Astrocyte of the hippocampus (primary cell): ENCODE data around the gene SGSH.
"Not testable (repeated sequence)": the region's sequence is repeated elsewhere in the genome, so short reads cannot be mapped to it uniquely, and the experiment has no call there.

Source experiments
- DNase-seq: peaks from one replicate; pipeline ENCODE4 v3.0.0; 2011; ENCODE audit warnings: low read depth, low spot score

SGSH gene

DNA sequence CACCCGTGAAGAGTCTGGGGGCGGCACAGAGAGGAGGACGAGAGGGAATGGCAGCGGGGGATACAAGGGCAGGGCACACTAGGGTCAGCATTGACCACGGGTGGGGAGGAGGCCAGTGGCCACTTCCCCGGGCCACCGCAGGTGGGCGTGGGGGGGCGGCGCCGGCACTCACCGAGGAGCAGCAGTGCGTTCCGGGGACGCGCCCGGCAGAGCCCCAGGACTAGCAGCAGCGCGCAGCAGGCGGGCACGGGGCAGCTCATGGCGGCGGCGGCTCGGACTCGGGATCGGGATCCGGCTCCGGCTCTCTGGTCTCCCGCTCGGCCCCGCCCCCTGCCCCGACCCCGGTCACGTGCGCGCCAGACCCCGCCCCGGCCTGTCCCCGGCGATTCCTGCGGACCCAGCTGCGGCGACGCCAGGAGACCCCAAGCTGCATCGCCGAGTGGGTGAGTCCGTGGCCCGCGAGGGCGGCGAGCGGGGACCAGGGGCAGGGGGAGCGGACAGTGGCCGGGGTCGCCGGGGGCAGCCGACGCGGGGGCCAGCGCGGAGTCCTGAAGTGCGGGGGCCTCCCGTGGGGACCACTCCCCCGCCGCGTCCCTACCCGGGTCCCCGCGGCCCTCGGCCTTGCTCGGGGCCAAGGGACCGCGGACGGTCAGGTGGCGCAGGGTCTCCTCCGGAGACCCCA lies at the start of gene SGSH, which contains the start of gene SLC26A11:
SGSH (minus strand) TSS at position 280 of the 682 bp plus-strand sequence; CDS start at position 260, 20 bp downstream.
SLC26A11 (plus strand) TSS at position 374 of the 682 bp plus-strand sequence. CDS start 1,134 bp downstream, outside the sequence.
- peak; percentile 82 for DNase-seq

DNA sequence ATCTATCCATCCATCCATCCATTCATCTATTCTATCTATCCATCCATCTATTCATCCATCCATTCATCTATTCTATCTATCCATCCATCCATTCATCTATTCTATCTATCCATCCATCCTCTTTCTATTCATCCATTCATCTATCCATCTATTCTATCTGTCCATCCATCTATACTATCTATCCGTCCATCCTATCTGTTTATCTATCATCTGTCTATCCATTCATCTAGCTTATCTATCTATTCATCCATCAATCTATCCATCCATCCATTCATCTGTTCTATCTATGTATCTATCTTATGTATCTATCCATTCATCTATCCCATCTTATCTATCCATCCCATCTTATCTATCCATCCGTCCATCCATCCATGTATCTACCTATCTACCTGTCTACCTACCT lies 49.3 kb upstream of the SGSH start:
- DNase-seq: no peak

DNA sequence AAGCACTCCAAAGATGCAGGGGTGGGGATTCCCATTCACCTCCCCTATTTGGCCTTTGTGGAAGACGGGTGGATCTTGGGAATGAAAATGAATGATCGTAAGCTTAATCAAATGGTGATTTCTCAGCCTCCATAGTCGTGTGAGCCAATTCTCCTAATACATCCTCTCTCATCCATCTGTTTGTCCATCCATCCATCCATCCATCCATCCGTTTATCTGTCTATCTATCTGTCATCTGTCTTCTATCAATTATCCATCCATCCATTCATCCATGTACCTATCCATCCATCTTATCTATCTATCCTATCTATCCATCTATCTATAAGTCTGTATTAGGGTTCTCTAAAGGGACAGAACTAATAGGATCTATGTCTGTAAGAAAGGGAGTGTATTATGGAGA lies 48.3 kb upstream of the SGSH start:
- no peak for DNase-seq

DNA sequence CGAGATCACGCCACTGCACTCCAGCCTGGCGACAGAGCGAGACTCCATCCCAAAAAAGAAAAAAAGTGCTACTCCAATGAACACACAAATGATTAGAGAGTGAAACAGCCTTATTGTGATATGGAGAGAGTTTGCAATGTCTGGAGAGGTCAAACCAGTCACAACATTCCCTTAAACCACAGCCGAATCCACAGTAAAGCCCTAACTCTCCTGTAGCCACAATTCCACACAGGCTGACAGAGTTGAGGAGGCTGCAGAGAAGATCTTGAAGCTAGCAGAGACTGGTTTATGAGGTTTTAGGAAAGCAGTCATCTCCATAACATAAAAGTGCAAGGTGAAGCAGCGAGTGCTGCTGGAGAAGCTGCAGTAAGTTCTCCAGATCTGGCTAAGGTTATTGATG lies 47.3 kb upstream of the SGSH start:
- peak; percentile 41 for DNase-seq

DNA sequence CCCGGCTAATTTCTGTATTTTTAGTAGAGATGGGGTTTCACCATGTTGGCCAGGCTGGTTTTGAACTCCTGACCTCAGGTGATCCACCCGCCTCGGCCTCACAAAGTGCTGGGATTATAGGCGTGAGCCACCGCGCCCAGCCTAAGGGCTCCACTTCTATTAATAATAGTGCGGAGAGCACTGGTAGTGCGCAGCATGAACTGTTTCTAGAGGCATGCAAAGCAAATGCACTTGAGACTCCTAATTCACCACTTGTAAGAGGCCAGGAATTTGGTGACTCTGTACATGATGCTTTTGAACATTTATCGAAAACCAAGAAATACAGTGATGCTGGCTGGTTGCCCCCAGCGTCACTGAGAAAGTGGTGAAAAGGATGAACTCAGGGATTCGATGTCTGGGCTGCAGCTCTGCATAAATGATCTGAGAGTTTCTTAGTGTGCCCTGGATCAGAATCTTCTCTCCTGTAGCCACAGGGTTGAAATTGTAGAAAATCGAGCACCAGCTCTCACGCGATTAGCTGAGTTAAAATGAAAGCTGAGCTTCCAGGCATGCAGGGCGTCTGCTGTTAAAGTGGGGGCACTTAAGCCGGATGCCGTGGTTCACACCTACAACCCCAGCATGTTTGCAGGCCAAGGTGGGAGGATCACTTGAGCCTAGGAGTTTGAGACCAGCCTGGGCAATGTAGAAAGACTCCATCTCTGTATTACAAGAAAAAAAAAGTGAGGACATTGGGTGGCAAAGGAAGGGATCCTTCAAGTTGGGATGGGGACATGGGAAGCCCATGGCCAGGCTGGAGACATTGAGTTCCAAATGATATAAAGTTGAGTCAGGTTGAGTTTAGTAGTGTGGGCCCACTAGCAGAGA lies 45.3 kb upstream of the SGSH start:
- DNase-seq: peak; percentile 23

DNA sequence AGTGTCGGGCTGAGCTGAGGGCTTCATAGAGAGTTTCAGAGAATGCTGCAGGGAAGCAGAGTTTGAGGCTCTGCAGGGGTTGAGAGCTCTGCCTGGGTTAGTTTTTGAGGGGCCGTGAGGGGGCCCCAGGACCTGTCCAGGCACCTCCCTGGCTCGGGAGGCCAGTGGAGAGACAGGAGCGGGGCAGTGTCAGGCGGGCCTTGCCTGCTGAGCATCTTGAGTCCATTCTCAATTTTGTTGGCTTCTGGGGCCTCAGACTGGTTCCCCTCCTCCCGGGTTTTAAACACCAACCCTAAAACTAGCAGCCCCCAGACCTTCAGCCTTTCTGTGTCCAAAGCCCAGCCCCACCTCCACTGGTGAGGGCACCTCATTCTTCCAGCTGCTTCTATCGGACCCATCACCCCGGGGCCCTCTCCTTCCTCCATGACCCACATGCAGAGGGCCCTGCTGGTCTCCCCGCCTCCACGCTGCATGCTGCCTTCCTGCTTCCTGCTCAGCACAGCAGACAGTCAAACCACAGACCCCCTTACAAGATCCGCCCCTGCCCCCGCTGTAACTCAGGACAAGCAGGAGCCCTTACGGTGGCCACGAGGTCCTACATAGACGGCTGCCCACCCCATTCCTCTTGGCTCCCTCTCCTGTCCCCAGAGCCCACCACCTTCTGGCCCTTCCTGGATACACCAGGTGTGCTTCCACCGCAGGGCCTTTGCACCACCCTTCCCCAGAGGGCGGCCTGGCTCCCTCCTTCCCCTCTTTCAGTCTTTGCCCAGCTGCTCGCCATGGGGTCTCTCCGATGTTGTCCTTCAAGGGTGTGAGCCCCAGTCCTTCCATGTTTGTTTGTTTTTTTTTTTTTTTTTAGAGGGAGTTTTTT lies 44.3 kb upstream of the SGSH start:
- DNase-seq: no peak

DNA sequence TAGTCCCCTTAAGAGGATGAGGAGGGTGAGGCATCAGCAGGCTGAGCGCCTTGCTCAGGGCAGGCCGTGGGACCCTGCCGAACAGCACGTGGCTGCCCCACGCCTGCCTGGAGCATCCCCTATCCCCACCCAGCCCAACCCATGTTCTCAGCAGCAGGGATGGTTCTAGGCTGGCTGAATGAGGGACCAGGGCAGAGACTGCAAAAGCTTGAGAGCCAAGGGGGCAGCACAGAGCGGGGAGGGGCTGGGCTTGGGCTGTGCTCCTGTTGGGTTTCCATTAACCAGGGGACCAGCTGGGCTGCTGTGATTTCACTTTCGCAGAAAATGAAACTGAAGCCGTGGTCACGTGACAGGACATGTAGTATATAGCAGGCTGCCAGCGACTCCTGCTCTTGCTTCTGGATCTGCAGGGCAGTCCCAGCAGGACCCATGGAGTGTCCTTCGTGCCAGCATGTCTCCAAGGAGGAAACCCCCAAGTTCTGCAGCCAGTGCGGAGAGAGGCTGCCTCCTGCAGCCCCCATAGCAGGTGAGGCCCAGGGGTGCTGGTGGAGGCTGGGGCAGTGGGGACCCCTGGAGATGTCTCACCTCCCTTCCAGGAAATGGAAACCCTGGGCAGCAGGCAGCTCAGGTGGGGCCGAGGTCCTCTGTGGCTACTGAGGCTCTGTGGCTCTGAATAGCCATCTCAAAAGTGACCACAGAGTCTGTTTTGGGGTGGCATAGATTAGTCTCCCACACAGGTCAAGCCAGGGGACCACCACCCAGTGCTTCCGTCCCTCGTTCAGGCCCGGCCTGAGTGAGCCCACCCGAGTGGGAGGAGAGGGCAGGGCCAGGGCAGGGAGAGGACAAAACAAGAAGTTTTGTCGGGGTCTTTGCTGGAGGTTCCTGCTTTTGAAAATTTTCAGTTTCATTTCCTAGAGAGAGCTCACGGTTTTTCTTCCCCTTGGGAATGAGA lies 43.4 kb upstream of the SGSH start:
- peak; percentile 26 for DNase-seq

DNA sequence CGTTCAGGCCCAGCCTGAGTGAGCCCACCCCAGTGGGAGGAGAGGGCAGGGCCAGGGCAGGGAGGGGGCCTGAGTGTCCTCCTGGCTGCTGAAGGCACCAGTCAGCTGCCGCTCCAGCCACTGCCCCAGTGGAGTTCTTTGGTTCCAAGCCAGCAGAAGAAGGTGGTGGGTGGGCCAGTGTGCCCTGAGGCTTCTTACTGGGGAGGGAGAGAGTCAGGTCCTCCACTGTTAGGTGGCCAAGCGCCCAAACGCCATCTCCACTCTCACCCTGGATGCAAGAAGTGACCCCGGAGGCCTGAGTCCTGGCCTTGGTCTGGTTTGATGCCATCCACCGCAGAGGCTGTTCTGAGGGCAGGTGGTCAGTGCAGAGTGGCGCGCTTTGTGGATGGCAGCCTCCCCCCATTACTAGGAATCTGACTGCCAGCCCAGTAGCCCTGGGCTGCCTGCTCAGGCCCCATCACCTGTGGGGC lies 42.7 kb upstream of the SGSH start:
- DNase-seq: no peak

DNA sequence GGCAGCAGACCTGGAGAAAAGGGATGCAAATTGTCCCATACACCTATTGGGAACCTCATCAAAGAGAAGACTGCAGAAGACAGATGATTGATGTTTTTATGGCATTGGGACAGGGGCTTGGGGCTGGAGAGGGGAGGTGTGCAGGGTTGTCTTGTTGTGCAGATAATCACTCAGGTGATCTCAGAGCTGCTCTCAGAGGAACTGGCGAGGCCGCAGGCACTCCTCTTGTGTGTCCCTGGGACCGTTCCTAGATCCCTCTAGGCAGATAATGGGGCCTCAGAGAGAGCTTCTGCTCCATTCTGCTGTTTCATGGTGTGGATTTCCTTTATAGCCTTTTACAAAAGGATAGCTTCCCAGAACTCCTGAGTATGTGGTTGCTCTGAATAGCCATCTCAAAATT lies 42.2 kb upstream of the SGSH start:
- DNase-seq: no peak

DNA sequence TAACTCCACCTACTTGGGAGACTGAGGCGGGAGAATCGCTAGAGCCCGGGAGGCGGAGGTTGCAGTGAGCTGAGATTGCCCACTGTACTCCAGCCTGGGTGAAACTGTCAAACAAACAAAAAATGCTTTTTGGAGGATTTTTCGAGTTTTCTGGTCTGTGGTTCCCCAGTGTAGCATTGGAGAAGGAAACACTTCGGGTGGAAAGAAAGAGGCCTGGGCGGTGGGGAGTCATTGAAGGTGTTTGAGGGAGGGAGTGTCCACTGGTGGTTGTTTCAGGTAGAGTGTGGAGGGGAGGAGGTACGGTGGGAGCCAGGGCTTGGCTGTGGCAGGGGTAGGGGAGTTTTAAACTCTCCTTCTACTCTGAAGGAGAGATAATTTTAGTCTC lies 41.8 kb upstream of the SGSH start:
- no peak for DNase-seq

DNA sequence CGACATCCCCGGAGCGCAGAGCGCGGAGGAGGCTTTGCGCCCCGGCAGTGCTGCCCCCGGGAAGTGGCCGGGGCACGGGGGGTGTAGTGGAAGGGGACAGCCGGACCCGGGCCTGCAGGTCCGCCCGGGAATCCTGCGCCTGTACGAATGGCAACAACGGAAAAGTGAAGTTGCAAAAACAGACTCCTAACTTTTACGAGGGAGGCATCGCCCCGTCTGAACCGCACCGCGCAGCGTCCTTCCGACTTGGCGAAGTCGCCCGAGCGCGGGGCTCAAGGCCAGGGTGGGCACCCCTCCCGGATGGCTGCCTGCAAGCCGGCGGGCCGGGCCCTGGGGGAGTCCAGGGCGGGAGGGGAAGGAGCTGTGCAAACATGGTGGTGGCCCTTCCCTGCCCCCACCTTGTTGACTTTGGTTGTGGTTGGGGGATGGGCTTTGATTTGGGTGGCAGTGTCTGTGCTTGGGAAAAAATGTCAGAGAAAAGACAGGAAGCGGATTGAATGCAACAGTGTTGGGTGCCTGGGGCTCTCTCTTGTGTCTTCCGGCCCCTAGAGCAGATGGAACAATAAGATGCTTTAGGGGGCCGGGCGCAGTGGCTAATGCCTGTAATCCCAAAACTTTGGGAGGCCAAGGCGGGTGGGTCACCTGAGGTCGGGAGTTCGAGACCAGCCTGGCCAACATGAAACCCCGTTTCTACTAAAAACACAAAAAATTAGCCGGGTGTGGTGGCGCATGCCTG lies 41.2 kb upstream of the SGSH start:
- peak; percentile 68 for DNase-seq

DNA sequence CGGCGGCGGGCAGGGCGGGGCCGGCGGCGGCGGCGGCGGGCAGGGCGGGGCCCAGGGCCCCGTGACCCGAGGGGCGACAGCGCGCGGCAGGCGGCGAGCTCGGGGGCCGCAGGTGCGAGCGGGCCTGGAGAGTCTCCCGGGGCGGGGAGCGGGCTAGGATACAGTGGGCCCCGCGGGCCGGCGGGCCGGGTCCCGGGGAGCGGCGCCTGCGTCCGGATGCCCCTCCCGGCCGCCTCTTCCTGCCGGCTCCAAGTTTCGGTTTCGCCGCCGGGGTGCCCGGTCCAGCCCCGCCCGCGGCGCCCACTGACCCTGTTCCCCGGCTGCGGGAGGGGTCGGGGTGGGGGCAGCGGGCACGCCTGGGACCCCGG lies 40.6 kb upstream of the SGSH start, which contains the start of gene RNF213:
RNF213 (plus strand) TSS at position 62 of the 368 bp plus-strand sequence. CDS start 2,830 bp downstream, outside the sequence.
- peak; percentile 63 for DNase-seq

DNA sequence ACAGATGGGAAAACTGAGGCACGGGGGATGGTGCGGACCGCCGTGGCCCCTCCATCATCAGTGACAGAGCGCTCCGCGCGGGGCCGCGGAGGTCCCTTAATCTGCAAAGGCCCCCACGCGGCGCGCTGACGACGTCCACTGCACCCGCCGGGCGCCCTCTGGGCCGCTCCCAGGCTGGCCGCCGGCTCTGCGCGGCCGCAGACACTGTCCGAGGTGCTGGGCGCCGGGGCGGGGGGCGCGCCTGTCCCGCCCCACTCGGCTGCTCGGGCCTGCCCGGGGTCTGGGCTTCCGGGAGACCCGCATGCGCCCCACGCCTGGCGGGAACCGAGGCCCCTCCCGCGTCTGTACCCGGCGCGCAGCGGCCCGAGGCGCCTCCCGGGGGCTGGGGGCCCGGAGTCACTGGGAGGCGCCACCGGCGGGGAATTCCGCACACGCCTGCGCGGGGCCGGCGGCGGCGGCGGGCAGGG lies 40.0 kb upstream of the SGSH start:
- DNase-seq: peak; percentile 90

DNA sequence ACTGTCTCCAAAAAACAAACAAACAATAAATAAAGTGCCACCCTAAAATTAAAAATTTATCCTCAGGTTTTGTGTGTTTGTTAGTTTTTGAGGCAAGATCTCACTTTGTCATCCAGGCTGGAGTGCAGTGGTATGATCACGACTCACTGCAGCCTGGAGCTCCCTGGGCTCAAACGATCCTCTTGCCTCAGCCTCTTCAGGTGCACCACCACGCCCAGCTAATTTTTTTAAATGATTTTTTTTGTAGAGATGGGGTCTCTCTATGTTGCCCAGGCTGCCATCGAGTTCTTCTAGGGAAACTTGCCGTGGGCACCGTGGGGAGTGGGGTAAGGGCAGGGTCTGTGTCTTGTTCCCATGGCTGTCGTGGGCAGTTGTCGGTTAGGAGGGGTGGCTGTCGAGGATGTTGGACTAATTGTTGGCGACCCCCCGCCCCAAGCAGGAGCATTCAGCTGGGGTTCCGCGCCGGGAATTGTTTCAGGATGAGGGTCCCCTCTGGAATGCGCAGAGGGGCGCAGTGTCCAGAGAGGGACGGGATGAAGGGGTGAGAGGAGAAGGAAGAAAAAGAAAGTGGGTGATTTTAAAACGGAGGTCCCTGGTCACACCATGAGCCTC lies 39.4 kb upstream of the SGSH start:
- DNase-seq: no peak

DNA sequence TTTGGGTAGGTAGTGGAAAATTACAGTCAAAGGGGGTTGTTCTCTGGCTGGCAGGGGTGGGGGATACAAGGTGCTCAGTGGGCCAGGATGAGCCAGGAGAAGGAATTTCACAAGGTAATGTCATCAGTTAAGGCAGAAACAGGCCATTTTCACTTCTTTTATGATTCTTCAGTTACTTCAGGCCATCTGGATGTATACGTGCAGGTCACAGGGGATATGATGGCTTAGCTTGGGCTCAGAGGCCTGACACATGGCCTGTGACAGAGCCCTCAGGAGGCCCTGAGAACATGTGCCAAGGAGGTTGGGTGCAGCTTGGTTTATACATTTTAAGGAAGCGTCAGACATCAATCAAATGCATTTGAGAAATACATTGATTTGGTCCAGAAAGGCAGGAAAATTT lies 38.2 kb upstream of the SGSH start:
- not testable (repeated sequence) for DNase-seq

DNA sequence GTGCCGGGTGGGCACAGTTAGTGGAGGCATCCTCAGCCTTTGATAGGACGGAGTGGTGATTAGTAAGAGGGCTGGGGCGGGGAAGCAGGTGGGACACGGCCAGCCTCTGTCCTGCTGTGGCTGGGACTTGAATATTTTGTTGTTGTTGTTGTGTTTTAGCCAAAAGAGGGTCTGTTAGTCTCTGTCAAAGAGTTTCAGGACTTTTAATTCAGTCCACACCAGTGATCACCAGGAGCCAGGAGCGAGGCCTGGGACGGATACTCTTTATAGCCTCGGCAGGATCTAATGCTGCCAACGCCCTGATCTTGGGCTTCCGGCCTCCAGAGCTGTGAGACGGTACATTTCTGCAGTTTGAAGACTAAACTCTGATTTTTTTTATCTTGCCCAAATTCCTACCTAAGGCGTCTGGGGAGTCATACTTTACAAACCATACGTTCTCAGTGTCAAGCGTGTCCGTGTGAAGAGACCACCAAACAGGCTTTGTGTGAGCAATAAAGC lies 37.6 kb upstream of the SGSH start:
- no peak for DNase-seq

DNA sequence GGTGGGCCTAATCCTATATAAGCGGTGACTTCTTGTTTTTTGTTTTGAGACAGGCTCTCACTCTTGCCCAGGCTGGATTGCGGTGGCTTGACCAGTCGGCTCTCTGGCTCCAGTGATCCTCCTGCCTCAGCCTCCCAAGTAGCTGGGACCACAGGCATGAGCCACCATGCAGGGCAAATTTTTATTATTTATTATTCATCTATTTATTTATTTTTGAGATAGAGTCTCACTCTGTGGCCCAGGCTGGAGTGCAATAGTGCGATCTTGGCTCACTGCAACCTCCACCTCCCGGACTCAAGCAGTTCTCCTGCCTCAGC lies 35.9 kb upstream of the SGSH start:
- no peak for DNase-seq

DNA sequence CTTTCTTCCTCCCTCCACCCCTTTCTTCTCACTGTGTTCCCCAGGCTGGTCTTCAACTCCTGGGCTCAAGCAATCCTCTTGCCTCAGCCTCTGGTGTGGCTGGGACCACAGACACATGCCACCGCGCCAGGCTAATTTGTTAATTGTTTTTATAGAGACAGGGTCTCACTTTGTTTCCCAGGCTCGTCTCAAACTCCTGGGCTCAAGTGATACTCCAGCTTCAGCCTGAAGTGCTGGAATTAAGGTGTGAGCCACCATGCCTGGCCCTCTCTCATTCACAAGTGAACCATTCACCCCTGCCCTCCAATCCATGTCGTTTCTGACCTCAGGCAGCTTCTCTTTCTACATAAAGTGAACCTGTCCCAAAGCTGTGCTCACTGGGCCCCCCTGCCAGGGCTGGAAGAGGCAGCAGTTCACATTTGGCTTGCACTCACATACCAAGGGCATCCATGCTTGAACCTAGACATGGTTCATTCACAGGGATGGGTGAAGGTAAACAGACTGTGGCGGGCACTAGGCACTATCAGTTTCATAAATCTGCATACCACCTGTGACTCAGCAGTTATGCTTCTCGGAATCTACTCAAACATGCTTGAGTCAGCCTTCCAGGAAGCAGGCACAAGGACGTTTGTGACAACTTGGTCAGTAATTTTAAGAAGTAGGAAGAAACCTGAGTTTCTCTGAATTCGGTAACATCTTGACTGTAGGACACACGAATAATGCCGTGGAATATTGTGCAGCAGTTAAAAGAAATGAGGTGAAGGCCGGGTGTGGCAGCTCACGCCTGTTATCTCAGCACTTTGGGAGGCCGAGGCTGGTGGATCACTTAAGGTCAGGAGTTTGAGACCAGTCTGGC lies 34.5 kb upstream of the SGSH start:
- peak; percentile 91 for DNase-seq
